Pancreas (tissue), 10 donors: ENCODE results near the gene HDAC11. TPM values are rescaled to one million over a fixed set of nuclear protein-coding genes. Genes with fewer than 3 reads are reported as not detected.
A peak's percentile ranks its signal among the peaks of the same experiment; 100 is the strongest.
"Not testable (repeated sequence)": the region's sequence is repeated elsewhere in the genome, so short reads cannot be mapped to it uniquely, and the experiment has no call there.

Source experiments
- ATAC-seq, 4 donors: fragments of 200-7000 bp; cut with Tn5 transposase; one replicate each; pipeline versions ENCODE4 v1.8.0 to v1.9.1; 2020; ENCODE audit warnings: mild to moderate bottlenecking in 4 of 4, moderate library complexity in 4 of 4
- DNase-seq, 6 donors: peaks; one replicate each; pipeline ENCODE4 v3.0.0-alpha.2; 2020
- FAIRE-seq: peaks from 2 replicates; lab custom pipeline; 2012; peaks lifted over from hg19 to GRCh38; lab: Jason Lieb, UNC
- H3K27ac ChIP-seq, 4 donors: fragments of 200-600 bp; sonication (generic); 1 replicate in 3 of 4; 2 replicates in 1 of 4; pipeline versions ENCODE4 v1.5.0 to v1.8.0; 2020
- H3K27me3 ChIP-seq, 4 donors: fragments of 200-600 bp; one replicate each; pipeline ENCODE4 v1.8.0; 2021
- H3K36me3 ChIP-seq, 3 donors: fragments of 200-600 bp; sonication (generic) in 1 of 3; one replicate each; pipeline versions ENCODE4 v1.5.0 to v1.8.0; 2020 to 2021
- H3K4me1 ChIP-seq, 3 donors: fragments of 200-600 bp; one replicate each; pipeline ENCODE4 v1.8.0; 2021
- H3K4me3 ChIP-seq, 4 donors: fragments of 200-600 bp; sonication (generic) in 2 of 4; one replicate each; pipeline versions ENCODE4 v1.5.0 to v1.8.0; 2020 to 2021
- H3K9me3 ChIP-seq, 4 donors: fragments of 200-600 bp; one replicate each; pipeline ENCODE4 v1.8.0; 2021
- CTCF ChIP-seq, 4 donors: fragments of 200-600 bp; sonication (generic) in 3 of 4; IDR thresholded peaks; one replicate each; pipeline versions ENCODE4 v1.5.0 to v1.8.0; 2021; ENCODE audit warnings: antibody characterized with exemption in 4 of 4
- WGBS, 2 donors: extraction: QIAGEN DNeasy Blood & Tissue Kit; methylation state at CpG; one replicate each; pipeline ENCODE4 v1.1.7; 2013; 5-methylcytosine and 5-hydroxymethylcytosine counted together
- intact Hi-C, 3 donors: fragments of 100-400 bp; cut with DNase I; formaldehyde crosslinking; loops; one replicate each; pipeline versions ENCODE4 v1.11.1 to v1.14.2; 2022
- polyA plus RNA-seq, 2 donors: library from polyadenylated mRNA; stranded (reverse); fragments of 200-250 nt; gene quantifications; one replicate each; pipeline ENCODE4 v1.2.3, GENCODE V29; 2013
- total RNA-seq, 6 donors: library from RNA; stranded (reverse); fragmentation: NEBNext Ultra II Directional in 4 of 6; extraction: Animal tissue kit (Norgen Biotek cat#: 25700) in 4 of 6; gene quantifications; one replicate each; pipeline versions ENCODE4 v1.2.1 to v1.2.4, GENCODE V29; 2021 to 2023
- donor health status: healthy with polysubstance abuse.
- donor health status: DM: no; HTN: no; CAD: no; lungs with moderate emphysema.
- donor health status: DM: no; HTN: no; CAD: no.
- donor health status: control.
- donor health status: control.
- donor health status: Bipolar disorder and iron deficiency.
- donor health status: DM: yes; HTN: yes; CAD: no.
- donor health status: DM: no; HTN: no; CAD: no.
- donor health status: DM: no; HTN: no; CAD: no.
- donor health status: DM: yes; HTN: yes; CAD: no.

HDAC11 gene
- total and polyA plus RNA-seq, 8 donors = 20.4 to 40.3 (median 26.8) TPM

GRCh38 chr3:13498354-13499060 lies 18.4 kb downstream of the HDAC11 start:
- WGBS, 2 donors = 77 to 78% methylated on average over 14 of the region's 14 CpGs
- DNase-seq (peak in 2 of 6 donors; percentile 37 to 51), FAIRE-seq (no peak), ATAC-seq (no peak)
- intact Hi-C loops = loop anchor here in 2 of 3 donors (5.0 to 10.0 kb wide), 2 partner anchors 149 to 386 kb away; partner anchors contain the start of gene WNT7A (in 1 of the 2)
- no peak overlapping the region for H3K27ac ChIP-seq
- H3K4me1 ChIP-seq = no peaks in the 10 kb centered on the region
- no peak overlapping the region for H3K4me3 ChIP-seq
- H3K27me3 ChIP-seq = no peaks in the 10 kb centered on the region
- no peak for TF ChIP-seq CTCF (IDR thresholded peaks at IDR 0.05)
- H3K36me3 ChIP-seq = peaks cover 0 to 5% (median 3%) of the 10 kb centered on the region in 3 donors
- H3K9me3 ChIP-seq = no peaks in the 10 kb centered on the region

- 94 to 96% methylated on average over 11 of the region's 11 CpGs for WGBS, 2 donors
- not testable (repeated sequence) for H3K9me3 ChIP-seq, H3K27ac ChIP-seq, H3K4me3 ChIP-seq, H3K4me1 ChIP-seq, H3K36me3 ChIP-seq, H3K27me3 ChIP-seq, FAIRE-seq, ATAC-seq
- DNase-seq = peak in 3 of 6 donors; percentile 11 to 42 (median 31)
- intact Hi-C loops = loop anchor here in 2 of 3 donors (5.0 to 10.0 kb wide), 2 partner anchors 148 to 386 kb away; partner anchors contain the start of gene WNT7A (in 1 of the 2)
Observed at GRCh38 chr3:13499246-13499645, 19.1 kb downstream of the HDAC11 start.

GRCh38 chr3:13500133-13500885 lies 20.2 kb downstream of the HDAC11 start:
- TF ChIP-seq CTCF (IDR thresholded peaks at IDR 0.05) = no peak
- Histone ChIP-seq H3K27me3 (no peaks in the 10 kb centered on the region), H3K36me3 (peaks cover 0 to 3% (median 0%) of the 10 kb centered on the region in 3 donors), H3K27ac (no peak overlapping the region), H3K4me3 (no peak overlapping the region), H3K9me3 (no peaks in the 10 kb centered on the region), H3K4me1 (no peaks in the 10 kb centered on the region)
- no peak for FAIRE-seq
- intact Hi-C loops = loop anchor here in 1 of 3 donors (5.0 kb wide), 1 partner anchor 137 kb away; no protein-coding TSS in a partner anchor
- DNase-seq = peak in 3 of 6 donors; percentile 22 to 58 (median 55)
- WGBS, 2 donors = 88% methylated on average over 12 to 15 of the region's 15 CpGs
- no peak for ATAC-seq

GRCh38 chr3:13501056-13501455 lies 20.9 kb downstream of the HDAC11 start:
- H3K36me3 ChIP-seq = peaks cover 0 to 3% (median 0%) of the 10 kb centered on the region in 3 donors
- no peaks in the 10 kb centered on the region for H3K27me3 ChIP-seq
- intact Hi-C loops = loop anchor here in 1 of 3 donors (5.0 kb wide), 1 partner anchor 136 kb away; no protein-coding TSS in a partner anchor
- ATAC-seq (no peak), DNase-seq (peak in 3 of 6 donors; percentile 7 to 44 (median 29)), FAIRE-seq (no peak)
- TF ChIP-seq CTCF (IDR thresholded peaks at IDR 0.05) = no peak
- WGBS, 2 donors = 94 to 95% methylated on average over 4 of the region's 4 CpGs
- H3K4me3 ChIP-seq = no peak overlapping the region
- no peak overlapping the region for H3K27ac ChIP-seq
- H3K4me1 ChIP-seq = no peaks in the 10 kb centered on the region
- H3K9me3 ChIP-seq = no peaks in the 10 kb centered on the region

- Histone ChIP-seq H3K27me3 (no peaks in the 10 kb centered on the region), H3K27ac (no peak overlapping the region), H3K36me3 (peaks cover 0 to 3% (median 0%) of the 10 kb centered on the region in 3 donors), H3K4me1 (no peaks in the 10 kb centered on the region), H3K9me3 (no peaks in the 10 kb centered on the region), H3K4me3 (no peak overlapping the region)
- ATAC-seq (no peak), DNase-seq (peak in 2 of 6 donors; percentile 4 to 36), FAIRE-seq (no peak)
- TF ChIP-seq CTCF (IDR thresholded peaks at IDR 0.05) = no peak
- intact Hi-C loops = loop anchor here in 1 of 3 donors (5.0 kb wide), 1 partner anchor 136 kb away; no protein-coding TSS in a partner anchor
- WGBS, 2 donors = 95 to 100% methylated on average over 4 of the region's 4 CpGs
Observed at GRCh38 chr3:13501521-13501920, 21.4 kb downstream of the HDAC11 start.
